GM10248 (cell line): ENCODE data around the gene TRIP13.

Experiments
- CTCF ChIA-PET: fragments of 300-600 bp; sonication (Branson Sonifier 250); formaldehyde crosslinking; extraction: SDS; loops from one replicate; lab custom pipeline; 2021; ENCODE audit warnings: antibody characterized with exemption; lab: Yijun Ruan, JAX
- POLR2A ChIA-PET: fragments of 350-650 bp; sonication (Branson Sonifier 250); formaldehyde crosslinking; extraction: SDS; loops from one replicate; lab custom pipeline; 2020; ENCODE audit warnings: antibody characterized with exemption; lab: Yijun Ruan, JAX
- DNase-seq: peaks from one replicate; pipeline ENCODE4 v3.0.0; 2012; ENCODE audit errors: extremely low spot score
- TF ChIP-seq, protein P1 (sequence below): IDR thresholded peaks from 2 replicates; pipeline ENCODE4 v1.5.1; 2012; ENCODE audit warnings: mild to moderate bottlenecking, low read depth; ENCODE audit errors: extremely low read depth, missing control alignments, control extremely low read depth

Gene TRIP13

DNA sequence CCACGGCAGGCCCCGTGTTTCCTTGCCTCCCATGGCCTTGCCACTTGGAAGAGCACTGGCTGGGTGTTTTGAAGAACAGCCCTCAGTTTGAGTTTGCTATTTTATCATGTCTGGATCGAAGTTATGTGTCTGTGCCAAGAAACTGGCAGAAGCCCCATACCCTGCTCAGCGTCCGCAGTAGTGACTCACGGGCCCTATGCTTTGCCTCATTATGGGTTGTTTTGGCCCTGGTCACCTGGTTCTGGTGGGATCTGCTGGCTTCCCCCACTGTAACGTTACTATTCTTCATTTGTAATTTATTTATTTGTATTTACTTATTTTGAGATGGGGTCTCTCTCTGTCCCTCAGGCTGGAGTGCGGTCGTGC is 73.6 kb downstream of the TRIP13 start:
- TF ChIP-seq, protein P1, sequence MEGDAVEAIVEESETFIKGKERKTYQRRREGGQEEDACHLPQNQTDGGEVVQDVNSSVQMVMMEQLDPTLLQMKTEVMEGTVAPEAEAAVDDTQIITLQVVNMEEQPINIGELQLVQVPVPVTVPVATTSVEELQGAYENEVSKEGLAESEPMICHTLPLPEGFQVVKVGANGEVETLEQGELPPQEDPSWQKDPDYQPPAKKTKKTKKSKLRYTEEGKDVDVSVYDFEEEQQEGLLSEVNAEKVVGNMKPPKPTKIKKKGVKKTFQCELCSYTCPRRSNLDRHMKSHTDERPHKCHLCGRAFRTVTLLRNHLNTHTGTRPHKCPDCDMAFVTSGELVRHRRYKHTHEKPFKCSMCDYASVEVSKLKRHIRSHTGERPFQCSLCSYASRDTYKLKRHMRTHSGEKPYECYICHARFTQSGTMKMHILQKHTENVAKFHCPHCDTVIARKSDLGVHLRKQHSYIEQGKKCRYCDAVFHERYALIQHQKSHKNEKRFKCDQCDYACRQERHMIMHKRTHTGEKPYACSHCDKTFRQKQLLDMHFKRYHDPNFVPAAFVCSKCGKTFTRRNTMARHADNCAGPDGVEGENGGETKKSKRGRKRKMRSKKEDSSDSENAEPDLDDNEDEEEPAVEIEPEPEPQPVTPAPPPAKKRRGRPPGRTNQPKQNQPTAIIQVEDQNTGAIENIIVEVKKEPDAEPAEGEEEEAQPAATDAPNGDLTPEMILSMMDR, result no peak
- no peak for DNase-seq
- ChIA-PET CTCF (interaction anchor here (1.6 kb wide), 1 partner anchor 9 kb away, joined by 4 read pairs; no protein-coding TSS in a partner anchor), POLR2A (no interaction called here)

DNA sequence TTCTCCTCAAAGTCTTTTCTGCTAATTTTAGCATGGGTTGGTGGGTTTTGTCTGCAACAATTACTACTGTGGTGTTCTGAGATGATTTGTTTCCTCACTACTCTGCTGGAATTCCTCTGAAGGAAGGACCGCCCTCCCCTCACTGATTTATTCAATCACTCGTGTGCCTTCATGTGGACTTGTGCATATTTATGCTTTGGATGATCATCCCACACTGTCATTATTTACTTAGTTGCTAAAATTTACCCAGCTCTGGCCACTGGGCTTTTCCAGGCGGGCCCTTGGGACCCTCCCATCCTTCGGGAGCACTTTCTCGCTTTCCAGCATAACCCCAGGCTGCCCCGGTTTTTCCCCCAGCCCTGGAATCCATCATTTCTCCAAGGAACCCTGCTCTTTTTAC is 74.3 kb downstream of the TRIP13 start:
- DNase-seq, result no peak
- POLR2A ChIA-PET, result no interaction called here
- CTCF ChIA-PET, result no interaction called here

More for the DNA sequence above, 74.3 kb downstream of the TRIP13 start:
- TF ChIP-seq, protein P1, result no peak
